HL-60 (cell line): ENCODE measurements around the gene GLP1R.

Source experiments
- POLR2AphosphoS5 ChIP-seq: IDR thresholded peaks from 2 replicates; pipeline ENCODE4 v1.6.1; 2012; ENCODE audit warnings: low read depth
- SPI1 ChIP-seq: IDR thresholded peaks from 2 replicates; pipeline ENCODE4 v1.6.1; 2012; ENCODE audit warnings: low read depth, mild to moderate bottlenecking, borderline replicate concordance
- TF ChIP-seq, protein P1 (sequence below): IDR thresholded peaks from one replicate; pipeline ENCODE4 v1.5.1; 2011; ENCODE audit warnings: low read length, control low read depth, inconsistent platforms; ENCODE audit not compliant: insufficient read depth

DNA sequence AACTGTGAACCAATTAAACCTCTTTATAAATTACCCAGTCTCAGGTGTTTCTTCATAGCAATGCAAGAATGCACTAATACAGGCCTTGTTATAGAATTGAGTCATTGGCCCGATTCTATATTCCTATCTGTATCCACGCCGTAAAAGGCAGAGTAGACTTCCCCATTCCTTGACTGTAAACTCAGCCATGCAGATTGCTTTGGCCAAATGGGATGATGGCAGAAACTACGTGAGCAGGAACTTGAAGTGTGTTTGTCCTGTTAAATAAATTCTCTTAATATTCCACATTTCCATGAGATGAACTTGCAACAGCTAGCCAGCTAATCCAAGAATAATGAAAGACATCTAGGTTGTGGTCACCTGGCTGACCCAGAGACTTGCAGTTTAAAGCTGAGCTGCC, 70.3 kb downstream of the GLP1R start:
- TF ChIP-seq, protein P1, sequence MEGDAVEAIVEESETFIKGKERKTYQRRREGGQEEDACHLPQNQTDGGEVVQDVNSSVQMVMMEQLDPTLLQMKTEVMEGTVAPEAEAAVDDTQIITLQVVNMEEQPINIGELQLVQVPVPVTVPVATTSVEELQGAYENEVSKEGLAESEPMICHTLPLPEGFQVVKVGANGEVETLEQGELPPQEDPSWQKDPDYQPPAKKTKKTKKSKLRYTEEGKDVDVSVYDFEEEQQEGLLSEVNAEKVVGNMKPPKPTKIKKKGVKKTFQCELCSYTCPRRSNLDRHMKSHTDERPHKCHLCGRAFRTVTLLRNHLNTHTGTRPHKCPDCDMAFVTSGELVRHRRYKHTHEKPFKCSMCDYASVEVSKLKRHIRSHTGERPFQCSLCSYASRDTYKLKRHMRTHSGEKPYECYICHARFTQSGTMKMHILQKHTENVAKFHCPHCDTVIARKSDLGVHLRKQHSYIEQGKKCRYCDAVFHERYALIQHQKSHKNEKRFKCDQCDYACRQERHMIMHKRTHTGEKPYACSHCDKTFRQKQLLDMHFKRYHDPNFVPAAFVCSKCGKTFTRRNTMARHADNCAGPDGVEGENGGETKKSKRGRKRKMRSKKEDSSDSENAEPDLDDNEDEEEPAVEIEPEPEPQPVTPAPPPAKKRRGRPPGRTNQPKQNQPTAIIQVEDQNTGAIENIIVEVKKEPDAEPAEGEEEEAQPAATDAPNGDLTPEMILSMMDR = no peak
- TF ChIP-seq SPI1 (no peak), POLR2AphosphoS5 (no peak)
